ENCODE results near the gene HERC2.
A peak's percentile ranks its signal among the peaks of the same experiment; 100 is the strongest.
"Not testable (repeated sequence)": the region's sequence is repeated elsewhere in the genome, so short reads cannot be mapped to it uniquely, and the experiment has no call there.

Gene HERC2, protein sequence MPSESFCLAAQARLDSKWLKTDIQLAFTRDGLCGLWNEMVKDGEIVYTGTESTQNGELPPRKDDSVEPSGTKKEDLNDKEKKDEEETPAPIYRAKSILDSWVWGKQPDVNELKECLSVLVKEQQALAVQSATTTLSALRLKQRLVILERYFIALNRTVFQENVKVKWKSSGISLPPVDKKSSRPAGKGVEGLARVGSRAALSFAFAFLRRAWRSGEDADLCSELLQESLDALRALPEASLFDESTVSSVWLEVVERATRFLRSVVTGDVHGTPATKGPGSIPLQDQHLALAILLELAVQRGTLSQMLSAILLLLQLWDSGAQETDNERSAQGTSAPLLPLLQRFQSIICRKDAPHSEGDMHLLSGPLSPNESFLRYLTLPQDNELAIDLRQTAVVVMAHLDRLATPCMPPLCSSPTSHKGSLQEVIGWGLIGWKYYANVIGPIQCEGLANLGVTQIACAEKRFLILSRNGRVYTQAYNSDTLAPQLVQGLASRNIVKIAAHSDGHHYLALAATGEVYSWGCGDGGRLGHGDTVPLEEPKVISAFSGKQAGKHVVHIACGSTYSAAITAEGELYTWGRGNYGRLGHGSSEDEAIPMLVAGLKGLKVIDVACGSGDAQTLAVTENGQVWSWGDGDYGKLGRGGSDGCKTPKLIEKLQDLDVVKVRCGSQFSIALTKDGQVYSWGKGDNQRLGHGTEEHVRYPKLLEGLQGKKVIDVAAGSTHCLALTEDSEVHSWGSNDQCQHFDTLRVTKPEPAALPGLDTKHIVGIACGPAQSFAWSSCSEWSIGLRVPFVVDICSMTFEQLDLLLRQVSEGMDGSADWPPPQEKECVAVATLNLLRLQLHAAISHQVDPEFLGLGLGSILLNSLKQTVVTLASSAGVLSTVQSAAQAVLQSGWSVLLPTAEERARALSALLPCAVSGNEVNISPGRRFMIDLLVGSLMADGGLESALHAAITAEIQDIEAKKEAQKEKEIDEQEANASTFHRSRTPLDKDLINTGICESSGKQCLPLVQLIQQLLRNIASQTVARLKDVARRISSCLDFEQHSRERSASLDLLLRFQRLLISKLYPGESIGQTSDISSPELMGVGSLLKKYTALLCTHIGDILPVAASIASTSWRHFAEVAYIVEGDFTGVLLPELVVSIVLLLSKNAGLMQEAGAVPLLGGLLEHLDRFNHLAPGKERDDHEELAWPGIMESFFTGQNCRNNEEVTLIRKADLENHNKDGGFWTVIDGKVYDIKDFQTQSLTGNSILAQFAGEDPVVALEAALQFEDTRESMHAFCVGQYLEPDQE (N-terminal part only)

DNA sequence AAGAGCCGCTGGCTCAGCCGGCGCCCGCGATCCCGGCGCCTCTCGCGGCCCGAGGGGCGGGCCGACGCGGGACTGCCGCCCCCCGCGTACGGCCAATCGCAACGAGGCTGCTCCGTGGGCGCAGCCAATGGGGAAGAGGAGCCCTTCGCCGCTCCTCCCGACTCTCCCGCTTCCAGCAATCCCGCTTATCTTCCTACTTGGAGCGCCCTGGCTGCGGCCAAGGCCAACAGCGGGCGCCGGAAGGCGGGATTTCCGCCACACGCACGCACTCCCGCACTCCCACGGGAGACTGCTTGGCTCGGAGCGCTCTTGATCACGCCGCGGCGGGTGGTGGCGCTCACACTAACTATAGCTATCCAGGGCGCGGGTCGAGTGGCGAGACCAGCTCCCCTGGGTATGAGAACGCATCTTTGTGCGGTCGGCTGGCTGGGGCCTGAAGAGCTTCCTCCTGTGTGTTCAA lies at the start of gene HERC2:
Gene HERC2, minus strand, starts transcription at position 51 of the 460 bp plus-strand sequence. CDS start 746 bp downstream, outside the sequence.
- not testable (repeated sequence) for DNase-seq

- DNase-seq = not testable (repeated sequence)
These were observed 43.5 kb upstream of the HERC2 start for GRCh38 chr15:28365502-28365901.

DNA sequence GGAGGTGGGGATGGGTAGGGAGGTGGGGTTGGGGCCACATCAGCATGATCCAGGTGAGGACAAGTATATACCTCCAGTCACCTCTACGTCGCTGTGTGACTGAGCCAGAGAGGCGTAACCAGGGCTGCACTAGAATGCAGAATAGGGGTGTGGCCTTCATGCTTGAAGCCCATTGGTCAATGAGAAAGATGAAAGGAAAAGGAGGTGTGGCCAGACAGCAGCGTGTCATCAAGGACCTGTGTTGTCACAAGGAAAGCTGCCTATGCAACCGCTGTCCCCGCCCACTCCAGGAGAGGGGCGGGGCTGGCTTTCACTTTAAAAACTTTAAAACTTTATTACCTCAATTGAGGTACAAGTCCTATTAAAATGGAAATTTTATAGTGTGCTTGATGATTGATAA lies 36.0 kb upstream of the HERC2 start, which contains the start of gene GOLGA6L24:
Gene GOLGA6L24, minus strand, starts transcription at position 101 of the 400 bp plus-strand sequence. Its CDS starts 61 bp downstream, at position 40.
- not testable (repeated sequence) for DNase-seq

- DNase-seq = peak; percentile 34
These were observed 461 bp downstream of the HERC2 start for GRCh38 chr15:28321358-28322078.

DNA sequence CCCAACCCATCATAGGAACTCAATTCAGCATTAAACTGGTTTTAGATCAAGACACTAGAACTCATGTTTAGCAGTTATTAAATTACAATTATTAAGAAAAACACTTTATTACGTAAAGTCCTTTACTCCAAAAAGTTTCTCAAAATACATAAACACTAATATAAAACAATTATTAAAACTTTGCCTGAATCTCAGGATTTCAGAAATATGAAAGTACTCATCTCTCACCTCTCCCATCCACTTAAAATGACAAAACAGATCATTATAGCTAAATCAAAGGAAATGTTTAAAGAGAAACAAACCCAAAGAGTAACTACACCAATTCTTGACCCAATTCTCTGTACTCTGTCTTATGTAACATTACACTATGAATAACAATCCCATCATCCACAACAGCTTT lies 2.3 kb downstream of the HERC2 start:
- DNase-seq = not testable (repeated sequence)

GRCh38 chr15:28318828-28319227 lies 3.2 kb downstream of the HERC2 start:
- not testable (repeated sequence) for DNase-seq

- DNase-seq = not testable (repeated sequence)
These were observed 3.9 kb downstream of the HERC2 start for GRCh38 chr15:28318122-28318521.

- DNase-seq = not testable (repeated sequence)
These were observed 5.0 kb downstream of the HERC2 start for GRCh38 chr15:28316958-28317357.

DNA sequence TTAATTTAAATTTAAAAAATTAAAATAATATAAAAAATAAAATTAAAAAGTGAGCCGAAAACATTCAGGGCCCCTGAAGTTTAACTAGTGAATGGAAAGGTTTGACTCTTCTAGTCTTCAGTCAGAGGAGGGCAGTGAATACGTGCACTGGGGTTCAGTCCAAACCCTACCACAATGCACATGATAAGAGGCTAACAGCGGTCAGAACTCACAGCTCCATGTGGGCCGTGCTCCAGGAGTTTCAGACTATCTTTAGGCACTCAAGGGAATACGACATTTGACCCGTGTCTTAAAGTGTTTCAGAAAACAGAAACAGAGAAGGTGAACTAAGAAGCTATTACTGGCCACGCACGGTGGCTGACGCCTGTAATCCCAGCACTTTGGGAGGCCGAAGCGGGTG lies 11.5 kb downstream of the HERC2 start:
- DNase-seq = not testable (repeated sequence)

DNA sequence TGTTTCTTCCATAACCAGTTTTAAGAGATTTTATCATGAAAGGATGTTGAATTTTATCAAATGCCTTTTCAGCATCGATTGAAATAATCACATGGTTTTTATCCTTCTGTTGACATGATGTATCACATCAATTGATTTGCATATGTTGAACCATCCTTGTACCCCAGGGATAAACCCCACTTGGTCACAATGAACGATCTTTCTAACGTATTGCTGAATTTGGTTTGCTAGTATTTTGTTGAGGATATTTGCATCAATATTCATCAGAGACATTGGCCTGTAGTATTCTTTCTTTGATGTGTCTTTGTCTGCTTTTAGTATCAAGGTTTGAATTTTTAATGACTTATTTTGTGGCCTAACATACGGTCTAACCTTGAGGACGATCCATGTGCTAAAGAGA lies 13.3 kb downstream of the HERC2 start:
- not testable (repeated sequence) for DNase-seq

DNA sequence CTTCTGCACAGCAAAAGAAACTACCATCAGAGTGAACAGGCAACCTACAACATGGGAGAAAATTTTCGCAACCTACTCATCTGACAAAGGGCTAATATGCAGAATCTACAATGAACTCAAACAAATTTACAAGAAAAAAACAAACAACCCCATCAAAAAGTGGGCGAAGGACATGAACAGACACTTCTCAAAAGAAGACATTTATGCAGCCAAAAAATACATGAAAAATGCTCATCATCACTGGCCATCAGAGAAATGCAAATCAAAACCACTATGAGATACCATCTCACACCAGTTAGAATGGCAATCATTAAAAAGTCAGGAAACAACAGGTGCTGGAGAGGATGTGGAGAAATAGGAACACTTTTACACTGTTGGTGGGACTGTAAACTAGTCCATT lies 16.3 kb downstream of the HERC2 start:
- DNase-seq = not testable (repeated sequence)

GRCh38 chr15:28297434-28297833 lies 24.5 kb downstream of the HERC2 start:
- DNase-seq = not testable (repeated sequence)

GRCh38 chr15:28296814-28297213 lies 25.2 kb downstream of the HERC2 start:
- DNase-seq = not testable (repeated sequence)

DNA sequence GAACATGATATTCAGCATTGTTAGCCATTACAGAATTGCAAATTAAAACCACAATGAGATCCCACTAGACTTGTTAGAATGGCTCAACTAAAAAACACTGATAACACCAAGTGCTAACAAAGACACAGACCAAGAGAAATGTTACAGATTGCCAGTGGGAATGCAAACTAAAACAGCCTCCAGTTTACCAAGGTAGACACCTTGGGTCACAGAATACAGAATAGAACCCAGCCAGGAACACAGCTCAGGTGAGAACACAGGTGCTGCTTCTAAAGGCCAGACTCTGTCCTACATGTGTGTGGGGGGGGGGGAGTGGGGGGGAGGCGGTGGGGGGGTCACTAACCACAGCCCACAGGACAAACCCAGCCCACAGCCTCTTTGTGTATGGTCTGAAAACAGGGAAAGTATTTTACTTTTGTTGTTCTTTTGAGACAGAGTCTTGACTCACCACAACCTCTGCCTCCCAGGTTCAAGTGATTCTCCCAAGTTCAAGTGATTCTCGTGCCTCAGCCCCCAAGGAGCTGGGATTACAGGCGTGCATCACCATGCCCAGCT lies 26.9 kb downstream of the HERC2 start:
- not testable (repeated sequence) for DNase-seq

DNA sequence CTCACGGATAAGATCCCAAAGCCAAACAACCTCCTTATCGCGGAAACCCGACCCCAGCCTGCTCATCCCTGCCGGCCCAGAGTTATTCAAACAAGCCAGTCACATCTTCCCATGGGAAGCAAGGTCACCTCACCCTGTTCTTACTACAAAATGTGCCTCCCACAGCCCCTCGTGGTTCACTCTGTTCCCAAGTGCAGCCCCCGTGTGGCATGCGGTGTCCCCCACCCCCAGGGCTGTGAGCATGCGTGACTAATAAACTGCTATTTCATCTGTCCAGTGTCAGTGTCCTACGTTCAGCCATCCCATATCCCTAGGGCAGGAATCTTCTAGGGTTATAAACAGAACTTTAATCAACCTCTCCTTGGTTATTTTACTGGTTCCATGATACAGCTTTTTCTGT lies 27.4 kb downstream of the HERC2 start:
- not testable (repeated sequence) for DNase-seq

DNA sequence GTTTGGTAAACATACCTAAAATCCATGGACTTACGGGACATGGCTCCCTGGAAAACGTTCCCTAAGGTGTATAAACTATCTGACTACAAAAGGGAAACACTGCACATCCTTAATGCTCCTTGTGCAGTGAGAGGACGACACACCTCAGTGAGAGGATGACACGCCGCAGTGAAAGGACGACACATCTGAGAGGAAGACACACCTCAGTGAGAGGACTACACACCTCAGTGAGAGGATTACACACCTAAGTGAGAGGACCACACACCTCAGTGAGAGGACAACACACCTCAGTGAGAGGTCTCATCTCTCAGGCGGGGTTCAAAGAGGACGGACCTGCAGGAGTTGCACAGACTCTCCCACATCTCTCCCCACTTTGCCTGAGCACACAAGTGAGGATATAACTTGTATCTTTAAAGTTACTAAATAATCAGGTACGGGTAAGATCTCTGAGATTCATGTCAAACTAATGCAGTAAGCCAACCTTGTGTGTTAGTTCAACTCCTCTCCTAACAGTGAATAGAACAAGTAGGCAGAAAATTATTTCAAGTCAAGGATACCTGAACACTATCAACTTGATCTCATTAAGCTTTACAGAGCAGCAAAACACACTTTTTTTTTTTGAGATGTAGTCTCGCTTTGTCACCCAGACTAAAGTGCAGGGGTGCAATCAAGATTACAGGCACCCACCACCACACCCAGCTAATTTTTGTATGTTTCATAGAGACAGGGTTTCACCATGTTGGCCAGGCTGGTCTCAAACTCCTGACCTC lies 32.1 kb downstream of the HERC2 start:
- no peak for DNase-seq

- DNase-seq = not testable (repeated sequence)
These were observed 32.9 kb downstream of the HERC2 start for GRCh38 chr15:28288830-28289693.

GRCh38 chr15:28286659-28287058 lies 35.3 kb downstream of the HERC2 start:
- DNase-seq = not testable (repeated sequence)

DNA sequence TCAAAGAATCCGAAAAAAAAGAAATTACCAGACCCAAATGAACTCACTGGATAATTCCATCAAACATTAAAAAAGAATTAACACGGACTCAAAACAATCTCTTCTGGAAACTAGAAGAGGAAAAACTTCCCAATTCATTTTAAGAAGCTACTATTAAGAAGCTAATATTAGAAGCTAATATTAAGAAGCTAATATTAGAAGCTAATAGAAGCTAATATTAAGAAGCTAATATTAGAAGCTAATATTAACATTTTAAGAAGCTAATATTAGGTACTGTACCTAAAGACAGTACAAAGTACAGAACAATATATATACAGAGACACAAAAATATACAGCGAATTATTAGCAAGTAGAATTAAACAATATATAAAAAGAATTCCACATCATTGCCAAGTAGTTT lies 35.9 kb downstream of the HERC2 start:
- DNase-seq = no peak

DNA sequence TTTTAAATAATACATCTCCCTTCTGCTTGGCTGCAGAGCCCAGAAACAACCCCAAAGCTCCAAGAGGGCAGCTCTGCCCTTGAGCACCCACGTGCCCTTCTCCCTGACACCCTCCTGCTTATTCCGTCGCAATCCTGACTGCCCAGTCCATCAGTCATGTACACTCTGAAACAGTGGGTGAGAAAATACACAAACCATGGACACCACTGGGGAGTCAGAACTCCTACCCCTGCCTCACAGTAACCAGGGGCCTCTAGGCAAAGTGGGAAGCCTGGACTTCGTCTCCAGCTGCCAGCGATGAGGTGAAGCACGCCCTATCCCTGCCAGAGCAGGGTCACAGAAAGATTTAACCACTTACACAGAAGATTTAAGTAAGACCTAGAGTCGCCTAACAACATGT lies 40.1 kb downstream of the HERC2 start:
- DNase-seq = no peak

All from stimulated activated CD4-positive, alpha-beta T cell treated with anti-CD3 and anti-CD28 coated beads, Interleukin-4, amount 100 ng/mL, for 24 hours (primary cell).